M059J (cell line): Measurements from ENCODE around the gene EID1. TPM values are rescaled to one million over a fixed set of nuclear protein-coding genes. Genes with fewer than 3 reads are reported as not detected.
"Not testable (repeated sequence)": the region's sequence is repeated elsewhere in the genome, so short reads cannot be mapped to it uniquely, and the experiment has no call there.

Experiments
- DNase-seq: peaks from one replicate; pipeline ENCODE4 v3.0.0-alpha.2; 2012; ENCODE audit warnings: low read depth
- total RNA-seq: library from RNA; depleted of rRNA; stranded (reverse); fragments of >200 nt; shearing (Covaris generic); gene quantifications from 2 replicates; pipeline ENCODE4 v1.2.3, GENCODE V29; 2014; rRNA removed

Gene EID1
- total RNA-seq, result 210 and 283 TPM in 2 replicates

- peak; percentile 90 for DNase-seq
These were observed at the start of gene EID1 for GRCh38 chr15:48877630-48878595. Gene EID1 (plus strand): TSS chr15:48878134. CDS start chr15:48878177, 43 bp downstream.

GRCh38 chr15:48828471-48828870 is 49.5 kb upstream of the EID1 start:
- no peak for DNase-seq

- no peak for DNase-seq
These were observed 49.0 kb upstream of the EID1 start for GRCh38 chr15:48828906-48829305.

GRCh38 chr15:48832648-48833047 is 45.3 kb upstream of the EID1 start:
- no peak for DNase-seq

- no peak for DNase-seq
These were observed 44.3 kb upstream of the EID1 start for GRCh38 chr15:48833526-48834239.

GRCh38 chr15:48834756-48835155 is 43.2 kb upstream of the EID1 start:
- no peak for DNase-seq

- DNase-seq, result no peak
These were observed 35.4 kb upstream of the EID1 start for GRCh38 chr15:48842501-48842900.

- DNase-seq, result no peak
These were observed 32.8 kb upstream of the EID1 start for GRCh38 chr15:48845123-48845522.

GRCh38 chr15:48850648-48851047 is 27.3 kb upstream of the EID1 start:
- no peak for DNase-seq

GRCh38 chr15:48851956-48852355 is 26.0 kb upstream of the EID1 start:
- no peak for DNase-seq

GRCh38 chr15:48854434-48854833 is 23.5 kb upstream of the EID1 start:
- not testable (repeated sequence) for DNase-seq

- DNase-seq, result peak; percentile 53
These were observed 22.2 kb upstream of the EID1 start for GRCh38 chr15:48855501-48856440.

GRCh38 chr15:48856942-48857341 is 21.0 kb upstream of the EID1 start:
- DNase-seq, result peak; percentile 25

GRCh38 chr15:48858401-48858800 is 19.5 kb upstream of the EID1 start:
- peak; percentile 66 for DNase-seq

- no peak for DNase-seq
These were observed 18.5 kb upstream of the EID1 start for GRCh38 chr15:48859426-48859825.

- peak; percentile 63 for DNase-seq
These were observed 16.0 kb upstream of the EID1 start for GRCh38 chr15:48861813-48862431.

- DNase-seq, result no peak
These were observed 15.2 kb upstream of the EID1 start for GRCh38 chr15:48862705-48863104.

- DNase-seq, result peak; percentile 60
These were observed 12.4 kb upstream of the EID1 start for GRCh38 chr15:48865370-48866079.

- peak; percentile 82 for DNase-seq
These were observed 11.8 kb upstream of the EID1 start for GRCh38 chr15:48866141-48866563.

- DNase-seq, result no peak
These were observed 9.9 kb upstream of the EID1 start for GRCh38 chr15:48868023-48868422.
